HG03108 (cell line): Measurements from ENCODE around the gene SARDH.
"Not testable (repeated sequence)": the region's sequence is repeated elsewhere in the genome, so short reads cannot be mapped to it uniquely, and the experiment has no call there.

ENCODE experiments used
- ATAC-seq: cut with Tn5 transposase; IDR thresholded peaks from one replicate; pipeline ENCODE4 v1.9.1; 2021; ENCODE audit warnings: moderate library complexity; ENCODE audit not compliant: unreplicated experiment

SARDH gene

DNA sequence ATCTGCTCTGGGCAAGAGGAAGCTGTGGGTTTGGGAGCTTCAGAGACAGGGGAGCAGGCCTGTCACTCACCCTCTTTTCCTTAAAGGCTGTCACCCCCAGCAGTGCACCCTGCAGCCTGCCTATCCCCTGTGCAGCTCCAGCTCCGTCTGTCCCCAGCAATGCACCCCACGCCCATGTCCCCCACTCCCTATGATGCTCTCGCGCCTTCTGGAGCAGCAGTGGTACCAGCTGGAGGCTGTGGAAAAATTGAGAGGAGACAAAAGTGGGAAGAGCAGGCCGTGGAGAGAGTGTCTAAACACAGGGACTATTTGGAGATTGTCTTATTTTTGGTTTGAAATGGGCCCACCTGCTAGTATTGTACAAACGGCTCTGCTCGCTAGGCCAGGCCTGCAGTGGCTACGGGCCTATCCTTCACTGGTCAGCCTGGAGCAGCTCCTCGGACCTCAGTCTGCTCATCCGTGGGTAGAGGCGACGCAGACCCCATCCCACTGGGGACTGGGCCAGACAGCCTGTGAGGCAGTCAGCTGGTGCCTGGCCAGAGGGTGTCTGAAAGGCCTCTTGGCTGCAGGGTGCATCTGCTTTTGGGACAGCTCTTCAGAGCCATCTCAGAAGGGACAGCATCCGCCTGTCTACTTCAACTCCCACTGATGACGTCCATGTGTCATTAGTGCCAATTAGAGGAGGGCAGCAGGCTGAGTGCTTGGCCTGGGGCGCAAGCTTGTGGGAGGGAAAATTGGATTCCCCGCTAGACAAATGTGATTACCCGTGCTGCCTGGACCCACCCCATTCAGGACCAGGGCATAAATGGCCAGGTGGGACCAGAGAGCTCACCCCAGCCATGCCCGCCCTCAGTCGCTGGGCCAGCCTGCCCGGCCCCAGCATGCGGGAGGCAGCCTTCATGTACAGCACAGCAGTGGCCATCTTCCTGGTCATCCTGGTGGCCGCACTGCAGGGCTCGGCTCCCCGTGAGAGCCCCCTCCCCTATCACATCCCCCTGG is 102.3 kb downstream of the SARDH start, which contains the start of gene DBH:
Gene DBH, plus strand, starts transcription at position 831 of the 999 bp plus-strand sequence. Its CDS starts 9 bp downstream, at position 840.
- ATAC-seq: no peak

DNA sequence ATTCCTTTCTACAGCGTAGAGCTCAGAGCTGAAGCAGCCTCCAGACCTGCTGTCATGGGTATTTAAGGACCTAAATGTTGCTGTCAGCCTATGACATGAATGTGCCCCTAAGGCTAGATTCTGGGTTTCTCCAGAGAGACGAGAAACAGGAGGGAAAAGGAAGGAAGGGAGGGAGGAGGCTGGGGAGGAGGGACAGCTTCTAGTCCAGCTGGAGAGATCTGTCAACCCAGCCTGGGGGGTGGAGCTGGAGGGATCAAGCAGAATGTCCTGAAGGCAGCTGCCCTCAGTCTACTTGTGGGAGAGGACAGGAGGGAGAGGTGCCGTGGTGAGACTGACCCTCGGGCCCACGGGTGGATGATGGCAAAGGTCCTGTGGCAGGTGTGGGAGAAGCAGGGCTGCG is 103.1 kb downstream of the SARDH start:
- no peak for ATAC-seq

DNA sequence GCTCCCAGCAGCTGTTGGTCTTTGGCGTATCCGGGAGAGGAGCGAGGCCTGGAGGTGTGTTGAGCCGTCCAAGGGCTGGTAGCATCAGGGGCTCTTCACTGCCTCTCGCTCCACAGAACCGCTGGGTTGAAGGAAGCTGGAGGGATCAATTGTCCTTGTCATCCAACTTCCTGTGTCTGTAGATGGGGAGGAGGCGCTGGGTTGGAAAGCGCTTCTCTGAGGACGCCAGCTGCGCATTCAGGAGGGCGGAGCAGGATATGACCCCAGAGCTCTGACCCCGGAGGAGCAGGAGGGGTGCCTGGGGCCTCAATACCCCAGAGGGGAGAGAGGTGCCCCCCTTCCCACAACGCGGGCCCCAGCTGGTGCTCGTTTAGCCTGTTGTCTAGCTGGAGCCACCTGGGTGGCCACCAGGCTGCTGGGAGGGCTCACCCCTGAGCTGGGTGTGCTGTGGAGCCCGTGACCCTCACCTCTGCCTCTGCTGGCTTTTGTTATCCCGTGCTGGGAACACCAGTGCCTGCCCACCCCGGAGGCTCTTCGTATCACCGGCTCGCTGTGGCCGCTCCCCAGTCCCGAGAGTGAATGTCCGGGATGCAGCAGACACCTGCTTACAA is 104.0 kb downstream of the SARDH start:
- ATAC-seq: no peak

GRCh38 chr9:133633681-133634080 is 104.5 kb downstream of the SARDH start:
- no peak for ATAC-seq

DNA sequence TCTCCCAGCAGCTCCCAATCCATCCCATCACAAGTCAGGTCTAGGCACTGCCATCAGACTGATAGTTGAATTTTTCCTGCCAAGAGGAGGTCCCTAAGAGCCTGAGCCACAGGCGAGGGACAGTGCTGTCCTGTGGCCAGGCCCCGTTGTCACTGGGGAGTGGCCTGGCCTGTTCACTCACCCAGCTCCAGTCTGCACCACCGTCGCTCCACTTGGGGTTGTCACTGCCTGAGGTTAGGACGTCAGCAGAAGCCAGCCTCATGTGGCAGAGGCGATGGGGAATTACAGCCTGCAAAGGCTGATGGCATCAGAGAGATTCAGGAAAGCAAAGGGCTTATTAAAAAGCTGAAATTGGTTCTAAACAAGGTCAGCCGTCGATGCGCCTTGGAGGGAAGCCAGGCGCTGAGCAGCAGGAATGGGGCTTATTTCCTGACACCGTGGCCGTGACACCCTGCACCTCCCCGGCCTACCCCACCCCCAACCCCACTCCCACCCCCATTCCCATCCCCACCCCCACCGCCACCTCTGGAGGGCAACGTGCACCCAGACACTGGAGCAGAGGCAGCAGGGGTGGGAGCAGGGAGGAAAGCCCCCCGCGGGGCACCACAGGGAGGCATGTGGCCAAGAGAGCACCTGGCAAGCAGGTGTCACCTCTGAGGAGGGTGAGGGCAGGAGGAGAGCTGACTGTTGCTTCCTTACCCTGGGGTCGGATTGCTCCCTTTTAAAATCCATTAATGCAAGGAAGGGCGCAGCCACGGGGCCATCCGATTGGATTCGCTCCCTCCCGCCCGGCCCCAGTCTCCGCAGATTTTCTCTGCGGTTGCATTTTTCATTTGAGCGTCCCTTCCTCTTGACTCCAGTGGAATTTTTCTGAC is 105.1 kb downstream of the SARDH start:
- no peak for ATAC-seq

DNA sequence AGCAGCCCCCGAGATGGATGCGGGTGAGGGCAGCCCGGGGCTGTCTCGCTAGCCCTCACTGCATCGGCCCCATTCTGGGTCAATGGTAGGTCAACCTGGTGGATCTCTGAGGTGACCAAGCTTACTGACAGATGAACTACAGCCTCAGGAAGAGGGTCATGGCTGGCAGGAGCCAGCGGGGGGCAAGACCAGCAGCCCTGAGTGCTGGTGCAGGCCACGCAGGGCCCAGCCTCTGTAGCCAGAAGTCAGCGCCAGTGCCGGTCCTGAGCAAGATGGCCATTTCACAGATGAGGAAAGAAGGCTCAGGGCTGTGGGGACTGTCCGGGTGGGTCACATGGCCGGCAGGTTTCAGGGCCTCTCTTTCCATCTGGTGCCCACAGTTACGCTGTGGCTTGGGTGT is 107.0 kb downstream of the SARDH start:
- no peak for ATAC-seq

DNA sequence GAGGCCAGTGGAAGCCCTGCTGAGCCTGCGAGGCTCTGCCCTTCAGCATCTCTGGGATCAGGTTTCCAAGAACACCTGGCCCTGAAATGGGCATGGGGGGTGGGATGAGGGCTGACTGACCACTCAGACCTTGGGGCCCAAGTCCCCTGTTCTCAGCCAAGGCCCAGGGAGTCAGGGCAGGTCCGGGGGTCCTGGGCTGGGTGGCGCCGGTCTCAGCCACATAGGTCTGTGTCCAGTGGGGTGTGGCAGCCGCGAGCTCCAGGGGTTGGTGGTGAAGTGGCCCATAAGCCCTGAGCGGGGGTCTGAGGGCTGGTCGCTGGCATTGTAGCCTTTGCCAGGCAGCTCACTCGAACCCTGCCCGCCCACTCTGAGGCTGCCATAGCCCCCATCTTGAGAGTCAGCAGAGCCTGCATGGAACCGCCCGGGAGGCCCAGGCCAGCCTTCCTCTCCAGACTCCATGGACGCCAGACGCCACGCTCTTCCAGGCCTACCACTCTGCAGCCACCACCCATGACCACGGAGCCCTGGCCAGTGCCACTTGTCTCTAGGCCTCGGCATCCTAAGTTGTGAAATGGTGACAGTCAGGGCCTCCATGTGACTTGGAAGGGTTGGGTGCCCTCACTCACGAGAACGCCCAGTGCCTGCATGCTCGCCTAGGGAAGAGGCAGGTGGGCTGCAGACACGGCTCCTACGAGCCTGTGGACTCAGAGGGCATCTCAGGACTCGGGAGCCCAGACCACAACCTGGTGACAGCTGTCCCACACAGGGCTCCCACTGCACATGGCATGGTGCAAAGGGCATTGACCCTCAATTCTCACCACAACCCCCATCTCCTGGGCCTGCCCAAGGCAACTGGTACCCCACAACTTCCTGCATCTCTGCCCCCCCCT is 108.7 kb downstream of the SARDH start:
- no peak for ATAC-seq

DNA sequence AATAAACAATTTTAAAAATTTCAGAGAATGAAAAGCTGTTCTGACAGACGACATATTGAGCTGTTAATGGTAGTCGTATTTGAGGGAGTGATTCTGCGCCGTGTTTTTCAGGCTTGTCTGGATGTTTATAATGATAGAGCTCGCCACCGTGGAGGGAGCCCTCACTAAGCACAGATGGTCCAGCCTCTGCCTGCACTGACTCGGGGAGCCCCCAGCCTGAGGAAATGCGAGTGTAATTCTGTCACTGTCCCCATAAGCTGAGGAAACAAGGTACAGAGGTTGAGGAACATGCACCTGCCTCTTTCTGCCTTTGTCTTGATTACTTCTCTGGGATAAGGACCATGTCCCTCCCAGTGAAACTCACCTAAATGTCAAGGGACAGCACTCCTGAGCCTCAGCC is 109.4 kb downstream of the SARDH start:
- no peak for ATAC-seq

DNA sequence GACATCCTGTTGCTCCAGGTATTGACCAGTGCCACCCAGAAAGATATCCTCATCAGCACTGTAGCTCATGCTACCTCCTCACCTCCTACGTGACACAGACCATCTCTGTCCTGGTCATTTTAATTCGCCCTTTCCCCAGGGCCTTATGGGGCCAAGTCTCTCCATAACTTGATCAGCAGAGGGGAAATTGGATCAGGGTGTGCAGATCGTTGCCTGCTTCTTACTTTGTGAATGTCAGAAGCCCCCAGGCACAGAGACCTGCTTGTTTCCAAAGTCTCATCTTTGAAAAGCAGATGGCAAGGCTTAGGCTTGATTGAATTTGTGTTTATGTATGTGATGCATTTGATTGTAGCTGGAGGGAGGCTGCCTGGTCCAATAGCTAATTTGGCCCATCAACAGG is 110.8 kb downstream of the SARDH start:
- ATAC-seq: no peak

DNA sequence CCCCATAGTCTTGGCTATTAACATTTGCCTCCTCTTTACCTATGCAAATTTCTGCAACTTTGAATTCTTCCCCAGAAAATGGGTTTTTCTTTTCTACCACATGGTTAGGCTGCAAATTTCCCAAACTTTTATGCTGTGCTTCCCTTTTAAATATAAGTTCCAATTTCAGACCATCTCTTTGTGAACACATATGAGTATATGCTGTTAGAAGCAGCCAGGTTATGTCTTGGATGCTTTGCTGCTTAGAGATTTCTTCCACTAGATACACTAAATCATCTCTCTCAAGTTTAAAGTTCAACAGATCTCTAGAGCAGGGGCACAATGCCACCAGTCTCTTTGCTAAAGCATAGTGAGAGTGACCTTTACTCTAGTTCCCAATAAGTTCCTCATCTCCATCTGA is 112.1 kb downstream of the SARDH start:
- ATAC-seq: not testable (repeated sequence)

DNA sequence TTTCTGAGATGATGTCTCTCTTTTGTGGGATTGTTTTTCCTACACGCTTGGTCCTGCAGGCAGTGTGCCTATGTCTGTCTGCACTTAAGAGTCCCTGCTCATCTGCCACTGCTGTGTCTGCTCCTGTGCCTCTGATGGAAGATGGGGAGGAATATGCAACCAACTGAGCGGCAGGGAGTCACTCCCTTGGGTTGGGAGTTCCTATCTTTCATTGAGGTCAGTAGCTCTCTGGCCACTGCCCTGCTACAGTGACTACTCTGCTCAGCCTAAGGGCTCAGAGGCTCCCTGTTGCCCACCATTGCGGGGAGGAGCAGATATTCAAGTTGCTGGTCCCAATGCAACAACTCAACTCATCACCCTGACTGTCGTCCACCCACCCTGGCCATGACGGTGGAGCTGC is 115.6 kb downstream of the SARDH start:
- no peak for ATAC-seq

- no peak for ATAC-seq
Observed at GRCh38 chr9:133621725-133622267, 116.4 kb downstream of the SARDH start.

DNA sequence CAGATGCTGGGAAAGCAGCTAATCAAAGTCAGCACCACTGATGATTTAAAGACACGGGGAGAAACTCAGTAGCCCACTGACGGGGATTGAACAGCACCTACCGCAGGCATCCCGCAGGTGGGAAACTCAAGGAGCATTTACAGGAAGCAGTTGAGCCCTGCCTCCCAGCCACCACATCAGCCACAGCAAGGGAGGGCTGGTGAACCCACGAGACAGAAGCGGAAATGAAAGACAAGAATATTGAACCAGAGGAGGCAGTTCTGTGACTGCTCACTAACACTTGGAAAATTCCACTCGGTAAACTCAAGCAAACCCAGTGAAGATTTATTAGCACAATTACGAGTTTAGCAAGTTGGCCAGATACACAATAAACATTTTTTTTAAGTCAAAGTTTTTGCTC is 118.4 kb downstream of the SARDH start:
- no peak for ATAC-seq

DNA sequence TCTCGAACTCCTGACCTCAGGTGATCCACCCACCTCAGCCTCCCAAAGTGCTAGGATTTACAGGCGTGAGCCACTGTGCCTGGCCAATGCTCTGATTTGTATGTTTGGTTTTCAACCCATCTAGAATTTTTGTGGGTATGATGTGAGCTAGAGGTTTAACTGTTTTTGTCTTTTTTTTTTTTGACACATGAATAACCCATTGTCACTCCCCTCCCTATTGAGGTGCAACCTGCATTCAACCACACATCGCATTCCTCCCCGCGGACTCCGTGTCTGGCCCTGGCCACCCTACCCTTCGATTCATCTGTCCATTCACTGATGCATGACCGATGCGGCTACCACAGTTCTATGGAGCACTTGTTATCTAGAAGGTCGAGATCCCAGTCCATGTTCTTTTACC is 119.4 kb downstream of the SARDH start:
- ATAC-seq: no peak

DNA sequence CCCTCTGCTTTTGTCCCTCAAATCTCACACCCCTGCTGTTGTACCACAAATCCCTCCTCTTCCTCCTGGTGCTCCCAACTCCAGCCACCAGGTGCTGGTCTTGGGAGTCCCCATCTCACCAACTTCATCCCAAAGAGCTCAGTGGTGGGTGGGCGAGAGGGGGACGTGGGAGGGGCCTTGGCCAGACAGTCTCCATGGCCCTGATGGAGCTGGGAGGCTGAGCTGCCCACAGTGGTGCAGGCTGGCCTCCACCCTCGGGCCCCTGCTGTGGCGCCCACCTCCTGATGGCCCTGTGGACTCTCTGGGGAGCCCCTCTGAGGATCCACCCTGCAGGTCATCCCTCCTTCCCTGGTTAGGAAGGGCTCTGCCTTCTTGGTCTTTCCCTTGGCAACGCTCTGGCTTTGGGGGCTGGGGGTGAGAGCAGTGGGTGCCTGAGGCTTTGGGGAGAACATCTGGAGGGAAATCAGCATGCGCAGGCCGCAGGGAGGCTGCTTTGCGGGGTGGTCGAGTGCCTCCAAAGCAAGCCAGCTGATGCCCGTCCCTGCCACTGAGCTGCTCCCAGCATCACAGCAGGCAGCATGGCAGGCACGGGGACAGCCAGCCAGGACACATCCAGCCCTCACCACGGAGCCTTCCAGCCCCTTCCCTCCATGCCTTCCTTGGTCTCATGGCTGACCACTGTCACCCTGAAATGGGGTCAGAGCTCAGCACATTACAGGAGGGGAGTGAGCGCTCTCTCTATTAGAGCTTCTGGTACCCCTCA is 121.3 kb downstream of the SARDH start:
- ATAC-seq: no peak

DNA sequence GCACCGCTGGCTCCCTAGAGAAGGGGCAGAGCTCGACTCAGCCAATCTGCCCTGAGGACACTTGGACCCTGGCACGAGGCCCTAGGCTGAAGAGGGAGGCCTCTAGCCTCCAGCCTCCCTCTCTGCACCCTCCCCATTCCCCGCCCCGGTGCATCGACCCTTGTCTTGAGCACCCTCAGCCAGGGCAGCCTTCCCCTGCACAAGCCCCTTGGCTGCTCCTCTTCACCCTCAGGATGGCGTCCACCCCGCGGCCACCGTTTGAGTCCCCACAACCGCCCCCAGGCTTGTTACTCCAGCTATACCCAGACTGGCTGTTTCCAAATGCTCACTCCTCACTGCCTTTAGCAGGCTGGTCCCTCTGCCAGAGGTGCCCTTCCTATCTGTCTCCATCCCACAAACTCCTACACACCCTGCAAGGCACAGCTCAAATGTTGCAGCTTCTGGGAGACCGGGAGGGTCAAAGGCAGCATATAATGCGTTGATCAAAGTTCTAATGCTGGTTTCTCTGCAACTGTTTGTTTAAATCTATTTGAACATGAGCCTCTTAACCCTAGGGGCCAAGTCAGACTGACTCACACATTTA is 122.5 kb downstream of the SARDH start:
- ATAC-seq: no peak

GRCh38 chr9:133615186-133615585 is 123.0 kb downstream of the SARDH start:
- no peak for ATAC-seq

- no peak for ATAC-seq
Observed at GRCh38 chr9:133614678-133615077, 123.5 kb downstream of the SARDH start.

- no peak for ATAC-seq
Observed at GRCh38 chr9:133614056-133614455, 124.1 kb downstream of the SARDH start.
